HG03442 (cell line): ENCODE results near the gene RBM44.
"Not testable (repeated sequence)": the region's sequence is repeated elsewhere in the genome, so short reads cannot be mapped to it uniquely, and the experiment has no call there.

Experiments
- ATAC-seq: cut with Tn5 transposase; IDR thresholded peaks from one replicate; pipeline ENCODE4 v1.9.1; 2021; ENCODE audit warnings: mild to moderate bottlenecking, moderate library complexity; ENCODE audit not compliant: unreplicated experiment

Gene RBM44

GRCh38 chr2:237774811-237775553 lies 23.6 kb upstream of the RBM44 start:
- ATAC-seq = peak; percentile 50

GRCh38 chr2:237779521-237779920 lies 19.1 kb upstream of the RBM44 start:
- ATAC-seq = no peak

GRCh38 chr2:237782181-237782580 lies 16.4 kb upstream of the RBM44 start:
- no peak for ATAC-seq

- not testable (repeated sequence) for ATAC-seq
Measured at GRCh38 chr2:237783678-237784077, 14.9 kb upstream of the RBM44 start.

GRCh38 chr2:237786936-237787335 lies 11.6 kb upstream of the RBM44 start:
- ATAC-seq = no peak

GRCh38 chr2:237790353-237790752 lies 8.2 kb upstream of the RBM44 start:
- no peak for ATAC-seq

GRCh38 chr2:237791977-237792727 lies 6.4 kb upstream of the RBM44 start:
- ATAC-seq = no peak

- ATAC-seq = no peak
Measured at GRCh38 chr2:237797253-237797652, 1.3 kb upstream of the RBM44 start.

- no peak for ATAC-seq
Measured at GRCh38 chr2:237799060-237799428, 465 bp downstream of the RBM44 start.

- no peak for ATAC-seq
Measured at GRCh38 chr2:237801466-237801865, 2.9 kb downstream of the RBM44 start.

GRCh38 chr2:237806334-237806733 lies 7.8 kb downstream of the RBM44 start:
- no peak for ATAC-seq

GRCh38 chr2:237815637-237816036 lies 17.1 kb downstream of the RBM44 start:
- no peak for ATAC-seq

GRCh38 chr2:237816531-237816930 lies 18.0 kb downstream of the RBM44 start:
- no peak for ATAC-seq

GRCh38 chr2:237818066-237818473 lies 19.5 kb downstream of the RBM44 start:
- no peak for ATAC-seq

- ATAC-seq = no peak
Measured at GRCh38 chr2:237819231-237819630, 20.7 kb downstream of the RBM44 start.

- ATAC-seq = no peak
Measured at GRCh38 chr2:237820421-237820820, 21.8 kb downstream of the RBM44 start.

- no peak for ATAC-seq
Measured at GRCh38 chr2:237823544-237823943, 25.0 kb downstream of the RBM44 start.

- ATAC-seq = no peak
Measured at GRCh38 chr2:237824085-237824484, 25.5 kb downstream of the RBM44 start.

- ATAC-seq = no peak
Measured at GRCh38 chr2:237827421-237827987, 28.9 kb downstream of the RBM44 start.

- no peak for ATAC-seq
Measured at GRCh38 chr2:237830522-237830921, 31.9 kb downstream of the RBM44 start.

GRCh38 chr2:237833546-237833945 lies 35.0 kb downstream of the RBM44 start:
- ATAC-seq = no peak

- no peak for ATAC-seq
Measured at GRCh38 chr2:237835372-237835771, 36.8 kb downstream of the RBM44 start.
